NCI-H446 treated with DMSO at 0.1 percent for 48 hours (cell line): ENCODE measurements around the gene LYST.
"Not testable (repeated sequence)": the region's sequence is repeated elsewhere in the genome, so short reads cannot be mapped to it uniquely, and the experiment has no call there.

ENCODE experiments used
- DNase-seq: peaks from one replicate; lab custom pipeline; 2025; lab: John Stamatoyannopoulos, UW

The LYST gene

DNA sequence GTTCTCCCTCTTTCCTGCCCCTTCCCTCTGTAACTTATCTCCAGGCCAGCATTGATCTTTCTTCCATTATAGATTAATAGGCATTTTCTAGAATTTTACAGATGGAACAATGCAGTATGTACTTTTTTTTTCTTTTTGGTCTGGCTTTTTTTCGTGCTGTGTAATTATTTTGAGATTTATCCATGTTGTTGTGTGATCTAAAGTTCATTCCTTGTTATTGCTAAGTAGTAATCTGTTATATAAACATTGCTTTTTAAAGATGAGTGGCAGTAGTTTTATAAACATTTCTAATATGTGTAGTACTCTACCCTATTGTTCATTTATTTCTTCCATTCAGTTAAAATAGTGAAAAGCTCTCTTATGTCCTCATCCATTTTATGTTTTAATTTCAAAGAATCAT lies 5.9 kb downstream of the LYST start:
- no peak for DNase-seq

DNA sequence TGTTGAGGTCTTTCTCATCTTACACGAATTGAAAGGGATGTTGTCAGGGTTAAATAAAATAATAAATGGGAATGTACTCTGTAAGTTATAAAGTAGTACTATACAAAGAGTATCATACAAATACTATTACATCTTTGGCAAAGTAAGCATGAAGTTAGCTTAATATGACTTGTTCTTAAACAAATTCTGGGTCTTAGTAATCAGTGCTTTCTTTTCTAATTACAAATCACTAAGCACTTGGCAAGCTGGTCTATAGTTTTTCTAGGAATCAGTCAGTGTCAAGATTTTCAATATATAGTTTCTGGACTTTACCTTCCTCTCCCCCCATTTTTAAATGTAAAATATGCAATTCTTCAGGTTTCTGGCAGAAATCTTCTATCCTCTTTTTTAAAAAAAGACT lies 6.9 kb downstream of the LYST start:
- DNase-seq, result no peak

DNA sequence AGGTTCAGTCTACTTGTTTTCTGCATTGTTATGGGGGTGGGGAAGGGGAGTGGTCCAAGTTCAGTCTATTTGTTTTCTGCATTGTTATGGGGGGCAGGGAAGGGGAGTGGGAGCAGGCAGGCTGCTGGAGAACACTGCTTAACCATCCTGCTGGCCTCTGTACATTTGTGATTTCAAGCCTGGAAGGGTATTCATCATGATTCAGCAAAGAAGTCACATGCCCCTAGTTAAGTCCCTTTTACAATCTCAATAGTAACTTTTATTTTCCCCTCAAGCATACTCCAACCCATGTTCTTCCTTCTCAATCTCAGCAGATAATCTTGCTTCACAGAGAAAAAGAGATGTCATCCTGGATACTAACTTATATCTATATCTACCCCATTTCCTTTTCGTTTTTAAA lies 7.9 kb downstream of the LYST start:
- DNase-seq, result no peak

DNA sequence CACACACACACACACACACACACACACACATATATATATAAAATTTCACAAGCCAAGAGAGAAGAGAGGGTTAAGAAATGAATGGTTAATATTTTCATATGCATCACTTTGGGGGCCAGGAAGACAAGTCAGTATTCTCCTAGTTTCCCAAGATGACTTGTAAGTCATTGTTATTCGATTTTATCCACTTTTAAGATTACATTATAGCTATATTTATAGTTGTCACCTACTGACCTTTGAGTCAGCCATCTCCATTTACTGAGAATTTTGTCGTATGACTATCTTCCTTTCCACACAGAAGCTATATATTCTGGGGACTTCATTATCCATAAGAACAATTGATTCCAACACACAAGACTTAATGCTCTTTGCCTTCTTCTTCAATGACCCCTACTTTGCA lies 8.9 kb downstream of the LYST start:
- DNase-seq, result no peak

DNA sequence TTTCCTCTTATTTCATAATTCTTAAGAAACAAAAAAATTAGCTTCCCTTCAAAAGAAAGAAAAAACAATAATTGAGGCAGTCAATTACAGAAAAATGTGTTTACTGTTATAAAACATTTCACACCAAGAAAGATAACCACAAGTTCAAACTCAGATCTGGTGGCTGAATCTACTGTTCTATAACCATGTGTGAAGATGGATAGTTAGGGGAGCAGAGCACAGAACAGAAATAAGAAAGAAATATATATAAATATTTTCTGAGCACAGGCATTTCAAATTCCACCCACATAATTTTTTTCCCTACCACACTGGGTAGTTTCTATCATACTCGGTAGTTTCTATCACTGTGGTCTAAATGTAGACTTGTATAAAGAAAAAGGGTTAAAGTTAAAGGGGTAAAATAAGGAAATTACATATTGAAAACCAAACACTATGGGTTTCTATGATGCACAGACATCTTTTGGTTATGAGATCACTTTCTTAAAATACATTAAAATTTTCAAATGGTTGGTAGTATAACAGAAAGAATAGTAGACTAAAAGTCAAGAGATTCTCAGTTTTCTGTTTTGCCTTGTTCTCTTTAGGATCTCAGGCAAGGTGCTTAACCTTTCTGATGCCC lies 10.8 kb downstream of the LYST start:
- DNase-seq, result no peak

DNA sequence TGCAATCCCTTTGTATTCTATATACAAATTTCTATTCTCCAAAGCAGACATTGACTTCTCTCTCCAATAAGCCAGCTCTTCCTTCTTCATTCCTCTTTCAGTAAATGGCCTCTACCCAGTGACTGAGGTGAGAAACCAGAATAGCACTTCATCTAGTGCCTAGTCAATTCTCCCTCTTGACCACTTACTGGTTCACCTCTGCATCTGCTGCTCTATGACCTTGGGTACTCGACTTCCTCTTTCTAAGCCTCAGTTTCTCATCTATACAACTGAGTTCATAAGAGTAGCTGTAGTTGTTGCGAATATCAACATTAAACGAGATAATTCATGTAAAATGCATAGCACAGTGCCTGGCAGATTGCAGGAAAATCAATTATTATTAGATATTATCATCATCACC lies 12.4 kb downstream of the LYST start:
- no peak for DNase-seq

DNA sequence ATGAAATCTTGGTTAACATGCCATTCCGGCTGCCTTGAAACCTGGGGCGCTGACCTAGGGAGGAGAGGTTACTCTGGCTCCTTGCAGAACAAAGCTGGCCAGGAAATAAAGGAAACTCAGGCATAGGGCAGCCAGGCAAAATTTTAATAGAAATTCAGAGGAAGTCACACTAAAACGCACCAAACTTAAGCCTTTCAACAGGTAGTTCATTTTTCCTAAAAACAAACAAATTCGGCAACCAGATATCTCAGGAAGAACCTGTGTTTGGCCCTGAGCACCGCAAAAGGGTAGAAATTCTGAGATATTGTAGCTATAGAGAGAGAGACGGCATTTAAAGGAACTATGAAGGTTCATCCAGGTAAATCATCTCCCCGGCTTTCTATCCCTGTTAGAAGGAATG lies 13.1 kb downstream of the LYST start:
- no peak for DNase-seq

DNA sequence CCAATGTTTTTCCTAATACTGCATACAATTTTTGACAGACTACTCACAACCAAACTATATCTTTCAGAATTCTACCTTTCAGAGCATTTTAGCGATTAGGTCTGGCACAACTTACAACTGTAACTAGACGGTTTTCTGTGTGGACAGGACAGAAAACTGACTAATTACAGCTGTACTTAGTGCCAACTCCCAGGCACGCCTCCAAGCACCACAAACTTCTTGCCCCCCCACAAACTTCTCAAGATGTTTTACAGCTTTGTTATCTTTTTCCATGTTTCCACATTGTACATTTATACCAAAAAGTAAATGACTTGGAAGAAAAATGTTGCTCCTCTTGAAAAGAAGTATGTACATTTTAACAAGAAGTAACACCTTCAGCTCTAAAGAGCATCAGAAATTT lies 13.8 kb downstream of the LYST start:
- no peak for DNase-seq

DNA sequence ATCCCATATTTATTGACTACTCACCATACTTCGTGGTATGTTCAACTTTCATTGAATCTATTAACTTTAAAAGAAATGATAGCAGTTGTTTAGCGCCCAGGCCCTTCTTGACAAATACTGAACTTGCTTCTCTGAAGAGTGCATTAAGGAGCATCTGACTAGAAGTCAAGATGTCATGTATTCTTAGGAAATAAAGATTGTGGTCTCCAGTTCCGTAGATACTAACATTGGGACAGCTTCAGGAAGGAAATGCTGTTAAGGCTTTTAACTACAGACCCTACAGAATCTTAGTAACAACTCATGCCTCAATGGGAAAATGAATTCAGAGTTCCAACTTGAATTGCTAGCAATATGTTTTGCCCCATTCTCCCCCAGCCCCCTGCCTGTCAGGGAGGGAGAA lies 14.8 kb downstream of the LYST start:
- no peak for DNase-seq

DNA sequence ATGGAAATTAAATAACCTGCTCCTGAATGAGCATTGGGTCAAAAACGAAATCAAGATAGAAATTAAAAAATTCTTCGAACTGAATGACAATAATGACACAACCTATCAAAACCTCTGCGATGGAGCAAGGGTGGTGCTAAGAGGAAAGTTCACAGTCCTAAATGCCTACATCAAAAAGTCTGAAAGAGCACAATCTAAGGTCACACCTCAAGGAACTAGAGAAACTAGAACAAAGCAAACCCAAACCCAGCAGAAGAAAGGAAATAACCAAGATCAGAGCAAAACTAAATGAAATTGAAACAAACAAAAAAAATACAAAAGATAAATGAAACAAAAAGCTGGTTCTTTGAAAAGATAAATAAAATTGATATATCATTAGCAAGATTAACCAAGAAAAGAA lies 18.5 kb downstream of the LYST start:
- DNase-seq, result not testable (repeated sequence)

DNA sequence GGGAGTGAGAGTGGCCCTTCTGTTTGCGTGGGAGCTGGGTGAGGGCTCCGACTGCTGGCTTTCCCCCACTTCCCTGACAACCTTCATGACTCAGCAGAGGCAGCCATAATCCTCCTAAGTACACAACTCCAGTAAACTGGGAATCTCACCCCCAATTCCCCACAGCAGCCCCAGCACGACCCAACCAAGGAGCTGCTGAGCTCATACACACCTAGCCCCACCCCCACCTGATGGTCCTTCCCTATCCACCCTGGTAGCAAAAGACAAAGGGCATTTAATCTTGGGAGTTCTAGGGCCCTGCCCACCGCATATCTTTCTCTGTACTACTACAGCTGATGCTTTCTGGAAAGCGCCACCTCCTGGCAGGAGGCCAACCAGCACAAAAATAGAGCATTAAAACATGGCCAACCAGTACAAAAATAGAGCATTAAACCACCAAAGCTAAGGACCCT lies 21.0 kb downstream of the LYST start:
- DNase-seq, result not testable (repeated sequence)

DNA sequence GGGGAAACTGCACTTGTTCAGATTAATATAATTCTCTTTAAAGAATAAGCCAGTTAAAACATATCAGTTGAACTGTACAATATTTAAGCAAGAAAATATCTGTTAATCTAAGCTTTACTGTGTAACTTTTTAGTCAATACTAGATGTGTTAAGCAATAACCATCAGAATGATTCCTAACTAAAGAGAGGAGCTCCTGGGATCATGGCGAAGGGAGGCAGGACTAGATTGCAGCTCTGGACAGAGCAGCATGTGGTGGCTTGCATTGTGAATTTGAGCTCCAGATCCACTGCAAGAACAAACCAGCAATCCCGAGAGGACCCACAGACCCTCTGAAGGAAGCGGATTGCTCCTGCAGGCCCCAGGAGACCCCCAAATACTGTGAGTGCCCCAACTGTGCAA lies 21.9 kb downstream of the LYST start:
- no peak for DNase-seq

DNA sequence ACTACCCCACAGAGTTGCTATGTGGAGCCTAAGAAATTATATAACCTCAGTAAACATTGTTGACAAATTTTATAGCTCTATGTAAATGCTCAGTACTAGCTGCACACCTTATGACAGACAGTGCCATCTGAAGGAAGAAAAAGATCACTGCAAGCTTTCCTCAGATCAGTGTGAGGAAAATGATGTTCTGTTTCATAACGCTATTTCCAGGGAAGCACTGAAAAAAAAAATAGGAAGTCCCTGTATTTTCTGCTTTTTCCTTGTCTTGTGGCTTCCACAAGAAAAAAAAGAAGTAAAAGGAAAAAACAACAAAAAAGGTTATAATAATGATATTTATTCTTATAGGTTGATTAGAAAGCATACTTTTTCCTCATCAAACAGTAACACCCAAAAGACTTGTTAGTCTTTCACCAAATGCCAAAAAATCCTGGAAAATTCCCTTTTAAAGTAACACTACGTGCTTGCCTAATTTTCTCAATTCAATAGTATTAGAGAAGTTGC lies 23.2 kb downstream of the LYST start:
- peak; percentile 40 for DNase-seq

DNA sequence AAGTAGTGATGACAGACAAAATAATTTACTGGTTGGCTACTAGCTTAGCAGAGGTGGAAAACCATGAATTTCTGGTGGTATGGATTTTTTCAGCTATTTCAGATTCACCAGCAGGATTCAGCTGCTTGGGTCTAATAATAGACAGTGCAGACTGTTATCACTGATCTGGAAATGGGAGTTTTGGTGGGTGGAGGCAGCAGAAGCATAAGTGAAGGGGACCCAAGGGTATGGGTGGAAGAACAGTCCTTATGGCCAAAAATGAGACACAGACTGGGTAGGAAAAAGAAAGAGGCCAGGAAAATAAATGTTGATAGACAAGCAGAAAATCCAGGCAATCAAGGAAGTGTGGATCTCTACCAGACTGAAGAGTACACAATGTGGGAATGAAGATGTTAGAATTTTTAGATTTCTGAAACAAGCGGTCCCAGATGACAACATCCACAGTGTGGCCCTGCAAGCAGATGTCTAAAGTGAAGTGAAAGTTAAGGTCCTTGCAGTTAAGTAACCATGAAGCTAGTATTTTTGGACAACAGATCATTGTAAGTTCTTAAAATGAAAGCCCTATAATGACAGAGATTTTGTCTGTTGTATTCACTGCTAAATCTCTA lies 24.7 kb downstream of the LYST start:
- DNase-seq, result no peak

DNA sequence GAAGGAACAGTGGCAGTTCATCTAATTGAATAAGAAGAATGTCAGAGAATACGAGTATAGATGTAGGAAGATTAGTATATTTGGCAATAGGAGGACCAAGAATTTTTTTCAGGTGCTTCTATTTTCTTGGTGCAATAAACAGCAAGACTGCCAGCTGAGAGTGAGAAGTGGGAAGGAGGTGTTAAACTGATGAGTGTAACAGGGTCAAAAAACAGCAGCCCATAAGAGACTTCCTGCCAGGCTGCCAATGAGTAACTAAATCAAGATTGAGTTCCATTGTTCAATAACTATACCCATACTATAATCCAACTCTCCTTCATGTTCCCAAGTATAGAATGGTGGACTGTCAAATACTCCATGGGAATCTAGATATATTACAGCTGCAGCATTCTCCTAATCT lies 28.7 kb downstream of the LYST start:
- no peak for DNase-seq

DNA sequence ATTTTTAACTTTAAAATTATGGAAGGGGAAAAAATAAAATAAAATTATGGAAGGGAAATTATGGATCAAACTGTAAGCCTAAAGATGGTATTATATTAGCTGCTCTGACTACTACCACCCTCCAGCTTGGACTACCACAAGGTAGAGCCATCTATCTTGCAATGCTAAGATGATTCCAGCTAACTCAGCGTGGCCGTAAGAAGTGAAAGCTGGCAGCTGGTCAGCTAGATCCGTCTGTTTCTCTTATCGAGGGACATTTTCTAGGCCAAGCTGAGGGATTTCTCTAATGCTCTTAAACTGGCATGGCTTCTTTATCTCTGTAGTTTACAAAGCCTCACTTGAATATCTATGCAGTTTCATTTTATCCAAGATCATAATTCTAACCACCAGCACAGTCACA lies 31.5 kb downstream of the LYST start:
- DNase-seq, result no peak

DNA sequence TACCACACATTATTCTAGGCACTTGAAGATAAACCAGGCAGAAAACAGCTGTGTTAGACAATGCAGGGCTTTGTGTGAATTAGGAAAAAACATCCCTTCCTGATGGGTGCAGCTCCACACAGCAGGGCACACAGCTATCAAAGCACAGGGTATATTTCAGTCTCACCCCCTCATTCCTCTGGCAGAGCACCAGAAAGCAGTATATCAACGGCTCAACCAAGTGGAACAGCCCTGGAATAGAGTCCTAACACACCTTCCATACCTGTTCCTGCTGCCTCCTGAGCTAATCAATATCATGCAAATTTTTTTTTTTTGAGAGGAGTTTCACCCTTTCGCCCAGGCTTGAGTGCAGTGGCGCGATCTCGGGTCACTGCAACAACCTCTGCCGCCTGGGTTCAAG lies 32.1 kb downstream of the LYST start:
- DNase-seq, result no peak

DNA sequence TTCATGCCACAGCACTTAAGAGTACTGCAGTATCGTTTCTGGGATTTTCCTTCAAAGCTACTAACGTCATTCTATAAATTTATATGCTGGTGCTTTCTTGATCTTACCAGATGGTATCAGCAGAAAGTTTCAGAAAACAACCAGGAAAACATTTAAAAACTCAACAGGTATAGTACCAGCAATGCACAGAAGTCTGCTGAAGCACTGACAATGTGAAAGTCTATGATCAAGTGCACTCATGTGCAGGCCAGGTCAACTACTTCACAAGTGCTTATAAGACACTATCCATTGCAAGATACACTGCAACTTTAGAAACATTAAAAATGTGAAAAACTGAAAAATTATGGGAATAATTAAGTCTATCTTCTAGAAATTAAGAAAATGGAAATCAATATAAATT lies 34.7 kb downstream of the LYST start:
- no peak for DNase-seq

DNA sequence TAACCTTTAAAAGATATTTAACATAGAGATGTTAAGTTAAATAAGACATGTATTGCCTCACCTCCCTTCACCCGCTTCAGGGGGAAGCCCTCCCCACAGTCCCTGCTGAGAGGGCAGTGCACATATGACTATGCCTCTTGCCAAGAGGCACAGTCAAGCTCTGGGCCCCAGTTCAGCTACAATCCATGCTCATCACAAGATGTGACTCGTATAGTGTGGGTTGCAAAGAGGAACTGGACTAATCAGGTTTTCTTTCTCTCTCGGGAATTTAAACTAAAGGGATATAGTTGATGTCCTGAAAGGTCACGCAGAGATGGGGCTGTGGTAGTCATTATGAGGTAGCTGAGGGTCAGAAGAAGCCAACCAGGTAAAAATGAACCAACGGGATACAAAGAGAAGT lies 35.6 kb downstream of the LYST start:
- DNase-seq, result no peak

DNA sequence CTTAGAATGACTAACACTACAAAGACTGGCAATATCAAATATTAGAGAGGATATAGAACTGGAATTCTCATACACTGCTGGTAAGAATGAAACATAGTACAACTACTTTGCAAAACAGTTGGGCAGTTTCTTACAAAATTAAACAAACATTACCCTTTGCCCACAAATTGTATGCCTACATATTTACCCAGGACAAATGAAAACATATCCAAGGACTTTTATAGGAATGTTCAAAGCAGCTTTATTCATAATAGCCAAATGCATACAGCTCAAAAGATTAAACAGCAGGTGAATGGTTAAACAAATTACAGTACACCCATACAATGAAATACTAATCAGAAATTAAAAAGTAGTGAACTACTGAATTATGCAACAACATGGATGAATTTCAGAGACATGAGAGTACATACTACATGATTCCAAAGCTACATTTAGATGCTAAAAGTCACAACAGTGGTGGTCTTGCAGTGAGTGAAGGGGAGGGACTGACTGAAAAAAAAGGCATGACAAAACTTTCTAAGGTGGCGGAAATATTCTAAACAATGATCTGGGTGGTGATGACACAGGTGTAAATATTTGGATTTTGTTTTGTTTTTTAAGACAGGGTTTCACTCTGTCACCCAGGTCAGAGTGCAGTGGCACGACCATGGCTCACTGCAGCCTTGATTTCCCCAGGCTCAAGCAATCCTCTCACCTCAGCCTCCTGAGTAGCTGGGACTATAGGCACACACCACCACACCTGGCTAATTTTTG lies 40.4 kb downstream of the LYST start:
- DNase-seq, result no peak

DNA sequence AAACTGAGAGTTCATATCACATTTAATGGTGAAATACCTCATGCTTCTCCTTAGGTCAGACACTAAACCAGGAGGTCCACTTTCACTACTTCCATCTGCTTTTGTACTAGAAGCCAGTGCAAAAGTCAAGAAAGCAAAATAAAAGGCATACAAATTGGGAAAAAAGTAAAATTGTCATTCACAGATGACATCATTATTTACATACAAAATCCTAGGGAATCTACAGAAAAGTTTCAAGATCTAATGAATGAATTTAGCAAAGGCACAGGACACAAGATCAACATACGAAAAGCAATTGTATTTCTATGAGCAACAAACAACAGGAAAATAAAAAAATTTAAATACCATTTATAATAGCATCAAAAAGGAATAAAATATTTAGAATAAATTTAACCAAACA lies 41.5 kb downstream of the LYST start:
- DNase-seq, result no peak

DNA sequence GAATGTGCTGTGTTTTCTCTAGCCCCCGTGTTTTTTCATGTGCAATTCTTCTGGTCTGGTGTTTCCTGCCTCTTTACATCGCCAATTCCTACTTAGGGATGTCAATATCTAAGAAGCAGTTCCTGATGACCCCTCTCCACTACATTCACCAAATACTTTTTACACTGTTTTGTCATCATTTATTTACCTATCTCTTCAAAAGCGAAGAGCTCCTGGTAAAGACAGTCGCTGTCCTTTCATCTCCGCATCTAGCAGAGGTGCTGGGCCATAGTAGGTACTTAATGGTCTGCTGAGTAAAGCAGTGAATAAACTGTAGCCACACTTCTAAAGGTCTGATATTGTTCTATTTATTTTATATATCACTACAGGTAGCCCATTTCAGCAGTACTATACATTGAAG lies 43.0 kb downstream of the LYST start:
- no peak for DNase-seq

DNA sequence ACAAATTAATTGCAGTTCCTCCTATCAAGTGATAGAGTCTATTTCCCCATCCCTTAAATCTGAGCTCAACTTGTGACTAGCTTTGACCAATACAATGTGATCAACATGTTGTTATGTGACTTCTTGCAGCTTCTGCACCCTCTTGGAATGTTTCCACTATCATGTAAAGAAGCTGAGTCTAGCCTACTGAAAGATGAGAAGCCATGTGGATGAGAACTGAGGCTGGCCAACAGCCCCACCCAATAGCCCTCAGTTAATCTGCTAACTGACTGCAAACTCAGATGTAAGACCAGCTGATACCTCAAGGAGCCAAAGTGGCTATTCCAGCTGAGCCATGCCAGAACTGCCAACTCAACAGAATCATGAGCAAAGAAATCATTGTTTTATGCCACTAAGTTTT lies 44.0 kb downstream of the LYST start:
- no peak for DNase-seq
